ENCODE results near the gene SLIT3. TPM values are rescaled to one million over a fixed set of nuclear protein-coding genes. Genes with fewer than 3 reads are reported as not detected.

The SLIT3 gene
- total RNA-seq, 1 donor from 2014 or later, result 0.22 TPM

GRCh38 chr5:168881427-168882149 lies 419.4 kb downstream of the SLIT3 start:
- Histone ChIP-seq H3K27me3 (no peaks in the 10 kb centered on the region), H3K9ac (no peak overlapping the region), H3K4me3 (no peak overlapping the region), H3K79me2 (ENCODE audit: low read depth) (no peaks in the 10 kb centered on the region), H3K9me3 (ENCODE audit: low read depth) (no peaks in the 10 kb centered on the region), H3F3A (ENCODE audit: low read depth) (peaks cover 30% of the 10 kb centered on the region), H2AFZ (replicated peaks) (no peak overlapping the region), H3K4me1 (peaks cover 50% of the 10 kb centered on the region), H3K27ac (no peak overlapping the region), H3K36me3 (no peaks in the 10 kb centered on the region), H4K20me1 (ENCODE audit: low read depth) (no peaks in the 10 kb centered on the region), H3K4me2 (no peak overlapping the region)
- Mint-ChIP-seq H3K4me3 (no peak overlapping the region), H3K9me3 (no peaks in the 10 kb centered on the region), H3K36me3 (no peaks in the 10 kb centered on the region), H3K4me1 (peaks cover 22% of the 10 kb centered on the region), H3K27ac (no peak overlapping the region), H3K27me3 (ENCODE audit: insufficient read depth, low read depth) (peaks cover 2% of the 10 kb centered on the region)
- TF ChIP-seq EZH2phosphoT487 (IDR thresholded peaks at IDR 0.05) (no peak), CTCF (IDR thresholded peaks at IDR 0.05) (peak; percentile 39), EZH2 (IDR thresholded peaks at IDR 0.05) (no peak)
- DNase-seq (ENCODE audit: low spot score), result peak; percentile 73

- TF ChIP-seq EZH2 (IDR thresholded peaks at IDR 0.05) (no peak), CTCF (IDR thresholded peaks at IDR 0.05) (no peak), EZH2phosphoT487 (IDR thresholded peaks at IDR 0.05) (no peak)
- Mint-ChIP-seq H3K36me3 (no peaks in the 10 kb centered on the region), H3K9me3 (no peaks in the 10 kb centered on the region), H3K4me1 (peaks cover 29% of the 10 kb centered on the region), H3K4me3 (no peak overlapping the region), H3K27me3 (ENCODE audit: insufficient read depth, low read depth) (peaks cover 3% of the 10 kb centered on the region), H3K27ac (peak overlapping the region; percentile 14)
- H4K20me1 ChIP-seq (ENCODE audit: low read depth), result no peaks in the 10 kb centered on the region
- H3F3A ChIP-seq (ENCODE audit: low read depth), result peaks cover 30% of the 10 kb centered on the region
- no peak overlapping the region for H3K4me2 ChIP-seq
- H3K27ac ChIP-seq, result no peak overlapping the region
- no peaks in the 10 kb centered on the region for H3K9me3 ChIP-seq (ENCODE audit: low read depth)
- H3K36me3 ChIP-seq, result no peaks in the 10 kb centered on the region
- no peak for DNase-seq (ENCODE audit: low spot score)
- H3K4me1 ChIP-seq, result peaks cover 43% of the 10 kb centered on the region
- H2AFZ ChIP-seq (replicated peaks), result no peak overlapping the region
- H3K79me2 ChIP-seq (ENCODE audit: low read depth), result no peaks in the 10 kb centered on the region
- no peak overlapping the region for H3K4me3 ChIP-seq
- no peak overlapping the region for H3K9ac ChIP-seq
- H3K27me3 ChIP-seq, result no peaks in the 10 kb centered on the region
Measured at GRCh38 chr5:168879929-168880328, 421.0 kb downstream of the SLIT3 start.

- TF ChIP-seq EZH2phosphoT487 (IDR thresholded peaks at IDR 0.05) (no peak), EZH2 (IDR thresholded peaks at IDR 0.05) (no peak), CTCF (IDR thresholded peaks at IDR 0.05) (no peak)
- no peak for DNase-seq (ENCODE audit: low spot score)
- H3K27ac Mint-ChIP-seq, result peak overlapping the region; percentile 47
- peaks cover 30% of the 10 kb centered on the region for H3F3A ChIP-seq (ENCODE audit: low read depth)
- peaks cover 39% of the 10 kb centered on the region for H3K4me1 ChIP-seq
- H3K4me3 ChIP-seq, result no peak overlapping the region
- H3K36me3 ChIP-seq, result no peaks in the 10 kb centered on the region
- H3K27me3 ChIP-seq, result no peaks in the 10 kb centered on the region
- H3K36me3 Mint-ChIP-seq, result no peaks in the 10 kb centered on the region
- no peak overlapping the region for H3K27ac ChIP-seq
- no peak overlapping the region for H3K4me3 Mint-ChIP-seq
- no peaks in the 10 kb centered on the region for H4K20me1 ChIP-seq (ENCODE audit: low read depth)
- no peaks in the 10 kb centered on the region for H3K9me3 Mint-ChIP-seq
- peaks cover 33% of the 10 kb centered on the region for H3K4me1 Mint-ChIP-seq
- no peak overlapping the region for H3K9ac ChIP-seq
- no peaks in the 10 kb centered on the region for H3K79me2 ChIP-seq (ENCODE audit: low read depth)
- H3K27me3 Mint-ChIP-seq (ENCODE audit: insufficient read depth, low read depth), result peaks cover 3% of the 10 kb centered on the region
- H3K9me3 ChIP-seq (ENCODE audit: low read depth), result no peaks in the 10 kb centered on the region
- H3K4me2 ChIP-seq, result no peak overlapping the region
- no peak overlapping the region for H2AFZ ChIP-seq (replicated peaks)
Measured at GRCh38 chr5:168879331-168879730, 421.6 kb downstream of the SLIT3 start.
